GM12878 (cell line): ENCODE data around the gene CREB5. TPM values are rescaled to one million over a fixed set of nuclear protein-coding genes. Genes with fewer than 3 reads are reported as not detected.

ENCODE experiments used
- ZBTB40 ChIP-seq: fragments of 450-650 bp; IDR thresholded peaks from 2 replicates; pipeline ENCODE4 v1.6.1; 2016; ENCODE audit warnings: mild to moderate bottlenecking, moderate library complexity, borderline replicate concordance
- ZNF687 ChIP-seq: fragments of 450-650 bp; IDR thresholded peaks from 2 replicates; pipeline ENCODE4 v1.6.1; 2017; ENCODE audit warnings: mild to moderate bottlenecking, moderate library complexity
- polyA plus RNA-seq, 11 experiments: library from polyadenylated mRNA; depleted of rRNA in 4 of 11; unstranded in 6 of 11; stranded (reverse) in 5 of 11; fragments of >200 nt; fragmentation: Nextera tagmentation in 4 of 11; fragmentation: Illumina TruSeq in 1 of 11; extraction: Ambion mirVana in 4 of 11; extraction: Trizol in 1 of 11; gene quantifications; 1 replicate in 1 of 11; 2 replicates in 10 of 11; pipeline versions ENCODE4 v1.2.1 to v1.2.3, GENCODE V29; 2011 to 2016; ENCODE audit warnings: inconsistent platforms in 2 of 11, missing spikeins in 2 of 11, low read depth in 1 of 11
- total RNA-seq, 4 experiments: library from RNA; depleted of rRNA in 3 of 4; stranded (reverse); fragments of >200 nt in 3 of 4; fragmentation: Illumina TruSeq in 1 of 4; extraction: Trizol in 1 of 4; gene quantifications; 2 replicates each; pipeline versions ENCODE4 v1.2.1 to v1.2.3, GENCODE V29; 2013 to 2021

The CREB5 gene
- total and polyA plus RNA-seq, 10 of the 15 experiments (the other 5 are each of a cell fraction or from before 2014, with no cell fraction given): 12.9 to 74.1 (median 53.0) TPM

GRCh38 chr7:28532181-28532580 is 119.9 kb downstream of the CREB5 start (continued):
- TF ChIP-seq ZNF687 (no peak), ZBTB40 (no peak)
- TF ChIP-seq, all 136 proteins: peak for 0
